GM19324 (cell line): ENCODE results near the gene BFSP1.

Experiments
- ATAC-seq: cut with Tn5 transposase; IDR thresholded peaks from one replicate; pipeline ENCODE4 v1.9.1; 2021; ENCODE audit warnings: mild to moderate bottlenecking, moderate library complexity; ENCODE audit not compliant: unreplicated experiment, low FRiP score

BFSP1 gene

DNA sequence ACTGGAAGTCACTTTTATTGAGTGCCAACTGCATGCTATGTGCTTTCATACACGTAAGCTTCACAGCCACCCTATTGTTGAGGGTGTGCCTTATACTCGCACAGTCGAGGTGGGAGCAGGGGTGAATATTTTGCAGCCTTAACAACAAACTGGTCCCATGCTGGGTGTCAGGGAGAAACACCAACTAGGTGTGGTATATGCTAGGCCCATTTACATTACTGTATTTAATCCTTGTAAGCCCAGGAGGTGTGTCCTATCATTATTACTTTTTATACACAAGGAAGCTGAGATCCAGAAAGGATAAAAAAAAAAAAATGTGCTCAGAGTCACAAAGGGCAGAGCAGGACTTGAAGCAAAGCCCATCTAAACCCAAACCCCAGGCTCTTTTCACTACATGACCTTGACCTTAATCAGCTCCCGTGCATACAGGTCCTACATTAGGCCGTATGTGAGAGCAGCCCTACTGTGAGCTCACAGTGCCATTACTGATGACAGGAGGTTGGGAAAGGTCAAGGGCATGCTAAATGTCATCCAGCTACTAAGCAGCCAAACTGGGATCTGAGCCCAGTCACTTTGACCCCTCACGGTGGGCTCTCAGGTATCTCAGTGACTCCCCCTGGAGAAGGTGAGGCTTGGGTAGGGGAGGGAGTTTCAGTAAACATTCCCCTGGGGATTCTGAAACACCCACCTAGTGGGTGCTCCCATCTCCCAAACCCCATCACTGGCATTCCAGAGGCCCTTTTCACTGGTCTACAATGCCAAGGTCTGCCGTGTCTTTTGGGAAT lies 61.7 kb downstream of the BFSP1 start:
- ATAC-seq = no peak

DNA sequence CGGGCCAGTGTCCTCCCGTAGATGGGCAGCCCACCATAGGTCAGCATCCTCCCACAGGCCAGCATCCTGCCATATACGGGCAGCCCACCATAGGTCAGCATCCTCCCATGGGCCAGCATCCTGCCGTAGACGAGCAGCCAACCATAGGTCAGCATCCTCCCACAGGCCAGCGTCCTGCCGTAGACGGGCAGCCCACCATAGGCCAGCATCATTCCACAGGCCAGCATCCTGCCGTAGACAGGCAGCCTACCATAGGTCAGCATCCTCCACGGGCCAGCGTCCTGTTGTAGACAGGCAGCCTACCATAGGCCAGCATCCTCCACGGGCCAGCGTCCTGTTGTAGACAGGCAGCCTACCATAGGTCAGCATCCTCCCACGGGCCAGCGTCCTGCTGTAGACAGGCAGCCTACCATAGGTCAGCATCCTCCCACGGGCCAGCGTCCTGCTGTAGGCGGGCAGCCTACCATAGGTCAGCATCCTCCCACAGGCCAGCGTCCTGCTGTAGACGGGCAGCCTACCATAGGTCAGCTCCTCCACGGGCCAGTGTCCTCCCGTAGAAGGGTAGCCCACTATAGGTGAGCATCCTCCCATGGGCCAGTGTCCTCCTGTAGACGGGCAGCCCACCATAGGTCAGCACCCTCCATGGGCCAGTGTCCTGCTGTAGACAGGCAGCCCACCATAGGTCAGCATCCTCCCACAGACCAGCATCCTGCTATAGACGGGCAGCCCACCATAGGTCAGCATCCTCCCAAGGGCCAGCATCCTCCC lies 62.9 kb downstream of the BFSP1 start:
- ATAC-seq = no peak

DNA sequence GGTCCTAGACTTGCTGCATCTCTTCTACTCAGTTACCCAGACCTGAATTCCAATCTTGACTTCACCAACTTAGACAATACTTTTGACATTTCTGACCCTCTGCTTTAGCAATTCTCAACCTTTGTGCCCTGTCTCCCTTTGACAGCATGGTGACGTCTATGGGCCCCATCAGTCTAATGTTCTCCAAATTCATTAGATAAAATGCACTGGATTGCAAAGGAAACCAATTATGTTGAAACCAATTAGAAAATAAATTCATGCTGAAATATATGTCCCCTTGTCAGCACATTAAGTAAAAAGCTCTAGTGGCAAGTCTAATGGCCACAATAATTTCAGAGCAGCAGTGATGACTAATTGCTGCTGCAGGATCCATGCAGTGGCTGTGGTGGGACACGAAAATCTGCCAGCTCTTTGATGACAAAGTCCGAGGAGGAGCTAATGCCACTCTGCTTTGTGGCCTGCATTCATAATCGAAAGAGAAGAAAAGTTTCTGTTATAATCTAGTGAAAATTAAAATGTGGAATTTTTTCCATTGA lies 64.0 kb downstream of the BFSP1 start:
- no peak for ATAC-seq

DNA sequence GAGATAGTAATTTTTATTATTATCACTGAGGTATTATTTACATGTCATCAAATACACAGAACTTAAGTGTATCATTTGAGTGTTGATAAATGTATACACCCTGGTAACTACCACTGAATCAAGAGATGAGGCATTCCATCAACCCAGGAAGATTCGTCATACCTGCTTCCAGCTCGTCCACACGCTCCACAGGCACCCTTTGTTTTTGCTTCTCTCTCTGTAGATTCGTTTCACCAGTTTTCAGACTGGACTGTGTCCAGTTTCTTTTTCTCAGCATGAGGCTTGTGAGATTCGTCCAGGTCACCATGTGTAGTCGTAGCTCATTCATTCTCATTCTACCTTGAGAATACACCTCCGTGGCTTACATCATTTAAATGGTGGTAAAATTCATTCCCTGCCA lies 64.5 kb downstream of the BFSP1 start:
- ATAC-seq = no peak

DNA sequence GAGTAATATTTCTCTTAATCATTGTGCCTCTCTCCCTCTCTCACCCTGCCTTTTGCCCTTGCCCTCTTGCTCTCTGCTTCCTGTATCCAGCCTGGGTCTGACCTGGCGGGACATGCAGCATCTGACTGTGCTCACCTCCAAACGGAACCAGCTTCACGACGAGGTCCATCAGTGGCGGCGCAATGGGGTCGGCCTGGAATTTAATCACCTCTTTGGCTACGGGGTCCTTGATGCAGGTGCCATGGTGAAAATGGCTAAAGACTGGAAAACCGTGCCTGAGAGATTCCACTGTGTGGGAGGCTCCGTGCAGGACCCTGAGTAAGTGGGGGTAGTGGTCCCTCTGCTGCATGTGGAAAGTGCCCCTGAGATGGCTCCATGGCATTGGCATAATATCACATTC lies 65.9 kb downstream of the BFSP1 start:
- ATAC-seq = no peak

- ATAC-seq = no peak
These were observed 67.5 kb downstream of the BFSP1 start for GRCh38 chr20:17463711-17464110.

DNA sequence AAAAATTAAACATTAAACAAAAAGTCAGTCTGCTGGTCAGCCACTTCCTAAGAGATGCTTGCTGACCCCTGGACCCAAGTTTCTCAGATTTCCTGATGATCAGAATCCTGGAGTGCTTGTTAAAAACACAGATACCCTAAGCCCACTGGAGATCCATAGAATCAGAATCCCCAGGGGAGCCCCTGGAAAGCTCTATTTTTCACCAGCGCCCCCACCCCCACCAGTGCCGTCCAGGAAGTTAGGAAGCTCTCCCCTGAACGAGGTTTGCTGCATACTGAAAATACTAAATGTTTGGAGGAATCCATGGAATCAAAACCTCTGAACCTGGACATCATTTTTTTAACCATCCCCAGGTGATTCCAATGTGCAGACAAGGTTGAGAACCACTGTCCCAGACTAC lies 69.2 kb downstream of the BFSP1 start:
- no peak for ATAC-seq

- no peak for ATAC-seq
These were observed 71.1 kb downstream of the BFSP1 start for GRCh38 chr20:17460119-17460518.

DNA sequence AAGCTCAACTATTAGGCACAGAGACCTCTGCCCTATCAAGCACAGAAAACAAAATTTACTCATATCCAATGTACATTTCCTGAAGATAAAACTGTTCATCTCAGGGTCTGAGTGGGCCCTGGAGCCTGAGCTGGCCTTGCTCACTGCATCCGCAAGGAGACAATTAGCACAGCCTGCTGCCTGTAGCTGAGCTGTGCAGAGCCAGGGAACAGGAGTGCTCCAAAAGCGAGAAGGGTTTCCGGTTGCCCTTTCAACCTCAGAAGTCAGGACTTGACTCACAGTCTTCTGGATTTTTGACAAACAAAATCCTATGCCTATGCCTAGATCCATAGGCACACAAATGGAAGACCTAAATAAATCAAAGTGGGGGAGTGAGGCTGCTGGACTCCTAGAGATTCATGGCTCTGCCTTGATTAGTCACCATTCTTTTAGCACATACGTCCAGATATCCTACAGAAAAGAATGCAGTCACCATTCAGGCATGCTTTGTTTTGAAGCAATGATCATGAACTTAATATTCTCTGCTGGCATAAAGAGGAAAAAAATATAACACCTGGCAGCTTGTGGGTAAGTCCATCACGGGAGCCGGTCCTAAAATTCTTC lies 73.5 kb downstream of the BFSP1 start:
- ATAC-seq = no peak

DNA sequence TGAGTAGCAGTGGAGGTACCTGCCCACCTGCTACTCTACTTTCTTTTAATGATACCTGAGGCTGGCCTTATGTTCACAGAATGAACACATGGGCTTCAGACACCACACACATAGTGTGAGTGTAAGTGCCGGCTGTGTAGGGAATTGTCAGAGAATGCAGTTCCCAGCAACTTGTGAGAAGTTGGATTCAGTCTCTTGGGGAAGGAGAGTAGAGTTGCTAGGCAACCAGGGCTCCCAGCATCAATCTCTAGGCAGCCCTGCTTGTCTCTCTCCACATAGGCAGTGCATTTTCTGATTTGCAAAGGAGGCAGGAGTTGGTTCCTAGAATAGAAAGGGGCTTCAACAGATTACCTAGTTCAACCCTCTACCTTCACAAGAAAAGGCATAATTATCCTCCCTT lies 74.1 kb downstream of the BFSP1 start:
- ATAC-seq = no peak

GRCh38 chr20:17456279-17456678 lies 74.9 kb downstream of the BFSP1 start:
- no peak for ATAC-seq

- ATAC-seq = no peak
These were observed 77.6 kb downstream of the BFSP1 start for GRCh38 chr20:17453592-17453991.

DNA sequence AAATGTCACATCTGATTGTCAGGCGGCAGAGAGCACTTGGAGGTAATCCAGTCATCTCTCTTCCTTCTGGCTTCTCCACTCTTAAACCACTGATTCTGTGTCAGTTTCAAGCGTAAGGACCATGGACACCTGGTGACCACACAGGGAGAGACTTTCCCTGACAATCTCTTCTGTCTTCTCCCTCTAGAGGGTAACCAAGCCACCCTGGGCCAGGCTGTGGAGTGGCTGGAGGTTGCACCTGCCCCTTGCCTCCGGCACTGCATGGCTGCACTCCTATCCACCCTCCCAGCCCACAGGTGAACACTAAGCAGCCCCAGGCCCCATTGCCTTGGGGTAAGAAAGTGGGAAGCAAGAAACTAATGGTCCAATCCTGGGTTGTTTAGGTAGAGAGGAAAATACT lies 78.7 kb downstream of the BFSP1 start:
- ATAC-seq = no peak

DNA sequence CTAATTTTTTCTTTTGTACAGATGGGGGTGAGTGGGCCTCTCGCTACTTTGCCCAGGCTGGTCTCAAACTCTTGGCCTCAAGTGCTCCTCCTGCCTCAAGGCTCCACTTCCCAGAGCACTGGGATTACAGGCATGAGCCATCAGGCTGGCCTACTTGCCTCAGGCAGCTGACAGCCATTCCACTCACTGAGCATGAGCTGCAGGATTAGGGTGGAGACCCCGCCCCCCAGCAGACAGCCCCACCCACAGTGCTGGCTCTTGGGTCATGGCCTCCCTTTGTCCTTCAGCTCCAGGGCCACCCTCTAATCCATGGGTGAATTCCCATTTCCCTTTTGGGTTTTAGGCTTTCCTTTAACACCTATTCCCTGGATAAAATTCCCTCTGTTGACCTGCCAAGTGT lies 82.1 kb downstream of the BFSP1 start:
- ATAC-seq = no peak

GRCh38 chr20:17448071-17448470 lies 83.1 kb downstream of the BFSP1 start:
- ATAC-seq = no peak

- ATAC-seq = no peak
These were observed 85.0 kb downstream of the BFSP1 start for GRCh38 chr20:17446171-17446570.

DNA sequence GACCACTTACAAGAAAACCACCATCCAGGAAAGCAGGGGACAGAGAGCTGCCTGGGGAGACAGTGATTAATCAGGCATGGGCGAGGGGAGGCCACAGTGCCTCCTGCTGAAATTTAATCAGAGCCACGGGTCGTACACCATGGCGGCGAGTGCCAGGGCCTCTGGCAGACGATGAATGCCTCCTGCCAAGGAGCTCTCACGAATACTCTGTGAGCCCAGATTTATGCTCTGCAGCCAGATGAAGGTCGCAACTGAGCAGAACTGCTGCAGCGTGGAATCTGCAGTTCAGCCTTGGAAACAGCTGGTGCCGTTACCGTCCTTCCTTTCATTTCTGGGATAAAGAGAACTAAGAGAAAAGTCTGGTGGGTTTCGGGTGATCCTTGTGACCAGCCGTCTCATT lies 85.6 kb downstream of the BFSP1 start:
- ATAC-seq = no peak

DNA sequence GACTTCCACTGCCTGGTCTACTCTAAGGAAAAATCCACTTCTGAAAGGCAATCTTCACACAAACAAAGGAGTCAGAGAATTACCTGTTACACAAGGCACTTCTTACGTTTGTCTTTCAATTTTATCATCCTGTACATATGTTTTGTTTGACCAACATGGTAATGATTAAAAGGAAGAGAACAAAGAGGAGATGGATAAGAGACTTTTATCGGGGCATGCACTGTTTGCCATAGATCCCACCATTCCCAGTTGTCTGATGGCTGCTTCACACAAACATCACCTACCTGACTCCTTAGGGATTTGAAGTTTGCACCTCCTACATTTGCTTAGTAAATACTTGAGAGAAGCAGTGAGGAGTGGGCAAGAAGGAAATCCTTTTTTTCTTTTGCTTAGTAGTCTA lies 87.1 kb downstream of the BFSP1 start:
- no peak for ATAC-seq
